HS-27A (cell line): ENCODE measurements around the gene LIFR.

Source experiments
- DNase-seq: peaks from one replicate; pipeline ENCODE4 v3.0.0-alpha.2; 2012; ENCODE audit warnings: low read depth, missing footprints

Gene LIFR

GRCh38 chr5:38463634-38464521, 92.6 kb downstream of the LIFR start:
- DNase-seq = peak; percentile 86

GRCh38 chr5:38462976-38463633, 93.3 kb downstream of the LIFR start:
- no peak for DNase-seq

DNA sequence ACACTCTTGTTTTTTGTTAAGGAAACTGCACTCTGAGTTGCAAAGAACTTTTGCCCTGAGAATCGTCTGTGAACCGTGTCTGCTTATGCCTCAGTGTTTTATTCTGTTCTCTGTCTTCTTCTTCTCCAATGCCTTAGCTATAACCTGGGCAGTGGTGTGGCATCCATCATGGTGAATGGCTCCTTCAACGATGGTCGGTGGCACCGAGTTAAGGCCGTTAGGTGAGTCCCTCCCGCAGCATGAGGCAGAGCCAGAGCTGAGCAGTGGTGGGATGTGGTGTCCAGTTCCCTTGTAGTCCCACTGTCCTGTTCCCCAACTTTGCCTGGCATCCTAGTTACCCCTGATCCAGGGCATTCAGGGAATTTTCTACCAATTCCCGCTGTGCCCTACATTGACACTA, 98.3 kb downstream of the LIFR start:
- no peak for DNase-seq

DNA sequence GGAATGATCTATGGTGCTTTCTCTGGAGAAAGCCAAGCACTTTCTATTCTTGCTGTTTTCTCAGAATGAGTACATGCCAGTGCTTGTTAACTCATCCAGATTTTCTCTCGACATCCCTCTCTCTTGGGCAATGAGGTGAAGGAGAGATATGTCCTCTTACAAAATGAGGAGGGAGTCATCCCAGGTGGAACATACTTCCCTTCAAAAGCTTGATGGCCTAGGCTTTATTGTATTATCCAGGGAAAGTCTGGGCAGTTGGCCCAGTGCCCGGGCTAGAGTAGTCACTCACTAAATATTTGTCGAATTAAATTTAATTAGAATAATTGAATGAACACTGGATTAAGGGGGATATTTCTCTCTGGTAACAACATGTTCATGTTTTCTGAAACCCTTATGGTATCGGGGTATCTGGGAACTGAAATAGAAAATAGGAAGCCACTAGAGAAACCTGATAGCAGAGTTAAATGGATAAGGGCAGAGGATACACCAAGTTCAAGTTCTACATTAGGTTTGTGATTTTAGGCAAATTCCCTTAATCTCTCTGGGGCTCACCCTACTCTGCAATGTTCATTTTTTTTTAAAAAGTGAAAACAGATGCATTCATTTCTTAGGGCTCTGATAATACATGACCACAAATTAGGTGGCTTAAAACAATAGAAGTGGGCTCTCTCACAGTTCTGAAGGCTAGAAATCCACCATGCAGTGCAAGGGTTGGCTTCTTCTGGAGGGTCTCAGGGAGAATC, 99.6 kb downstream of the LIFR start:
- no peak for DNase-seq

DNA sequence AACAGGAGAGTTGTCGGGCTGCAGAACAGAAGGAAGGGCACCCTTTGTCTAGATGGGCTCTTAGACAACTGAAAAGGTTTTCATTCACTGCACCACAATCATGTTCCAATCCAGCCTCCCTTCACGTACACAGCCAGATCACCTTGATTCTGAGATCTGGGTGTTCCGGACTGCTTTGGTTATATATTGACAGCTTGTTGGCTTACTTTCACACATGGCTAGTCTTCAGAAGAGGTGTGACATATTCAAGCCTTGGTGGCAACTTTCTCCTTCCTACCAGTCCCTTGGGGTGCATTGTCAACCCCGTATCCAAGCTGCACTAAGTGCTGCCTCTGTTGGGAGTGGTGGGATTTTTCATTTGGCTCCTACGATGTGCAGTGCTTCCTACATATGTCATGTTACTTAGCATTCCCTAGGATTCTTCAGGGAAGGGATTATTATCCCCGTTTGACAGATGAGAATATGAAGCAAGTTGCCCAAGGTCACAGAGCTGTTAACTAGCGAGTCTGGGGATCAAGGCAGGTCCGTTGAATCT, 100.6 kb downstream of the LIFR start:
- DNase-seq = no peak

DNA sequence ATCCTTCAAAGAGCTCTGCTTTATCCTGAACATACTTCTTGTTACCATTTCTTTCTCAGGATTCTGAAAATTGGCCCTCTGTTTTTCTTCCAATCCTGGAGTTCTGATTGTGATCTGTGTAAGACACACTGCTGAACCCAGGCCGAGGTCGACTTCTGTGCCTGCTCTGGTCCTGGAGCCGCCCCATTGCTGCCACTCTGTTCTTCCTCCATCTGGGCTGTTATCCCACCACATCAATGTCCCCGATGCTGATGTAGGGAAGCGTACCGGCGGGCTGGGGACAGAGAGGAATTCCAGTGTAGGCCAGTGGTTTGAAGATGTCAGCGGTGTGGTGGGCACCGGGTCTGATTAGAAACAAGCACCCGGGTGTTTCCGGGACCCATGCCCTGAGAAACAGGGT, 102.5 kb downstream of the LIFR start:
- DNase-seq = no peak

DNA sequence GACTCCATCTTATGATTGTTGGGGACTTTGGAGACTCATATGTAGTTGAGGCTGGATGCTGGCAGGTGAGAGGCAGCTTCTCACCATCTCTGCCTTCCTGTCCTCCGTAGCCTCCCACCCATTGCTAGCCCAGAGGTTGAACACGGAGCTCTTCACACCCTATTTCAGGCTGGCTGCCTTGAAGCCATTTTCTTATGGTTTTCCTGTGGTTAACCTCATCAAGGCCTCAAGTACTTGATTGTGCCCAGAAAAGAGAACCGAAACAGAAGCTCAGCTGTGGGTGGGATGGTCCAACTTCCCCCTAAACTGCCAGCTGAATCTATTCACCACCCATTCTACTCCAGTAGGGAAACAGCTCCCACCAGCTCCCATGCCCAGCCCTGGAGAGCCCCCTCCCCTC, 102.9 kb downstream of the LIFR start:
- DNase-seq = no peak

DNA sequence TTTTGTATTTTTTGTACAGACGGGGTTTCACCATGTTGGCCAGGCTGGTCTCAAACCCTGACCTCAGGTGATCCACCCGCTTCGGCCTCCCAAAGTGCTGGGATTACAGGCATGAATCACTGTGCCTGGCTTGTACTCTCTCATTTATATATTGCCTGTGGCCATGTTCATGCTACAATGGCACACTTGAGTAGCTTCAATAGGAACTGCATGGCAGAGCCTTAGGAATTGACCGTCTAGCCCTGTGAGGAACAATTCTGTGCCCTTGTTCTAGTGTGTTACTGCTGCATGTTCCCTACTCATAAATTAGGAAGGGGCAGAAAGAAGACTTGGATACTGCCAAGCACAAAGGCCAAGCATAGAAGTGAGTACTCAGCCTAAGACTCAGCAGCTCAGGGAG, 104.2 kb downstream of the LIFR start:
- no peak for DNase-seq

DNA sequence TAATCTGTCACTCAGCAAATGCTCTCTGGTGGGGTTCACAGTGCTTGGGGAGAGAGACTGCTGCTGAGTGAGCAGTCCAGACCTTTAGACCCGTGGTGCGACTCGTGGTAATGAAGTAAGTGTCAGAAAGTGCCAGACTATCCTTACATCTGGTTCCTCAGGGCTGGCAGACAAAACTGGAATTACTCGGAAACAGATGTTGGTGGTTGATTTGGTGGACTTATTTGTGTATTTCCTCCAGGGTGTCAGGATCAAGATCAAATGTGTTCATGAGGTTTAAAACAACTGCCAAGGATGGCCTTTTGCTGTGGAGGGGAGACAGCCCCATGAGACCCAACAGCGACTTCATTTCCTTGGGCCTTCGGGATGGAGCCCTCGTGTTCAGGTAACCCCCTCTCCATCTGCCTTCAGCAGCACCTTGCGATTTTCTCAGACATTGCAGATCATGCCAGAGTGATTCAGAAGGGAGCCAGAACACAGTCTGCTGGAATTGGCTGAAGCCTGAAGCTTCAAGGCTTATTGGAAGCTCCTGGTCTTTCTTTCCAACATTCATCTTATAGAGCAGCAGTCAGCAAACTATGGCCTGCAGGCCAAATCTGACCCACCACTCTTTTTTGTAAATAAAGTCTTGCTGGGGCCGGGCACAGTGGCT, 105.2 kb downstream of the LIFR start:
- no peak for DNase-seq

- no peak for DNase-seq
Measured at GRCh38 chr5:38450627-38451026, 105.8 kb downstream of the LIFR start.

DNA sequence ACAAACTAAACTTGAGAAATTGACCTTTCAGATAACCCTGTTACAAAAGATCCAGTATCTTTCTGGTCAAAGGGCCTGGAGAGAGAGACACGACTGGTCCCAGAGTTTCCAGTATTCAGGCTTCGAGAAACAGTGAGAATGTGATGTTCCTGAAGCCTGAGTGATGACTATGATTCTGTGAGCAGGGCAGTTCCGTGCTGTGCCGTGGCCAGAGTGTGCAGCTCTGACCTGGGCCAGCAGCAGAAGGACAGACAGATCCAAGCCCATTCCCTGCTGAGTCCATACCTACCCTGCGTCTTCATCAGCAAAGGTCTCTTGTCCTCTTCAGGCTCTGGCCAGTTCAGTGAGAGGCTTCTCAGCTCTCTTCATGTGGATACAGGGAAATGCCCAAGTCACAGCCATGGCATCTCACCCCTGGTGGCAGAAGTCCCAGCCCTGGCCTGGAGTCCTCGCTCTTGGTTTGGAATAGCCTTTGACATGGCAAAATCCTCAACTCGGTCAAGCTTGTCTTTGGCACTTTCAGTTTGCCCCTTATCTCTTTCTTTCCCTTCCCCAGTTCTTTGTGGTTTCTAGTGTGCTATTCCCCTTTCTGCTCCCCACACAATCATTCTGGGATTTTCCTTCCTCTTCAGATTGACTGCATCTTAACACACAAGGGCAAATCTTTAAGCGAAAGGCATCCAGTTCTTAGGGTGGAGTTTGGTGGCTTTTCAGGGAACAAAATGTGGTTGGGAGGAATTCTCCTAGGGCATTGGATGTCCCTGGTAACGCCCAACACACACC, 107.7 kb downstream of the LIFR start:
- DNase-seq = no peak

- DNase-seq = no peak
Measured at GRCh38 chr5:38447786-38448185, 108.7 kb downstream of the LIFR start.

GRCh38 chr5:38447056-38447455, 109.4 kb downstream of the LIFR start:
- no peak for DNase-seq

DNA sequence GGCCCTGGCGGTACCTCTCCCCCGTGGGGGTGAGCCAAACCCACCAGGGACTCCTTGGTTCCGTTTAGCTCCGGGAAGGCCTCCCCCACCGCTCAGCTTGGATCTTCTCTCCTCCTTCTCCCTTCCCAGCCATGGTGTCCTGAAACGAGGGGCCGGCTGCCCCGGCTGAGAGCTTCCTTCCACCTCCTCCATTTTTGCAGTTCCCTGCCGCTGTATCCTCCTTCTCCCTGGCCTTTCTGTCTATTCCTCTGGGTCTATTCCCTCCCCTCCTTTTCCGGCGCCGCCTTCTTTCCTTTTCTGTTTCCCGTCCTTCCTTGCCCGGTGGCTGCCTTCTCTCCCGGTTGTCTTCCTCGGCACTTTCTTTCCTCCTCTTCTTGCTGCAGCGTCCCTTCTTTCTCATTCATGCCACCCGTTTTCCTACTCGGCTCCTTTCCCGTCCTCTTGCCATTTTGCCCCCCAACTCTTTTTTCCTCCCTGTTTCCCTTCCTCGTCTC, 110.4 kb downstream of the LIFR start:
- no peak for DNase-seq

- DNase-seq = no peak
Measured at GRCh38 chr5:38445374-38446028, 110.9 kb downstream of the LIFR start.

DNA sequence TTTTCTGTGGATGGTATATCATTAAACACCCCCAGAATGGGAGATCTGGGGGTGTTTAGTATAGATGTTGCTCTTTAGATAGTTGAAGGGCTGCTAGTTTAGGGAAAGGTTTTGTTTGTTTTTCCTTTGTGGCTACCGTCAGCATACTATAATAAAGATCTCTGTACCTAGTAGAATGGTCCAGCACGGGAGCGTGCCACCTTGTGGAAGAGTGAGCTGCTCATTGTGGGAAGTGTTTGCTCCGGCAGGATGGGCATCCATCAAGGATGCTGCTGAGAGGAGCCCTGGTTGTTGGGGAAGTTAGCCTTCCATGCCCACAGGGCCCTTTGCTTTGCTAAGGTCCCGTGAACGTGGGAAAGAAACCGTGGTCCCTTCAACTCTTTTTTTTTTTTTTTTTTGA, 113.1 kb downstream of the LIFR start:
- no peak for DNase-seq

DNA sequence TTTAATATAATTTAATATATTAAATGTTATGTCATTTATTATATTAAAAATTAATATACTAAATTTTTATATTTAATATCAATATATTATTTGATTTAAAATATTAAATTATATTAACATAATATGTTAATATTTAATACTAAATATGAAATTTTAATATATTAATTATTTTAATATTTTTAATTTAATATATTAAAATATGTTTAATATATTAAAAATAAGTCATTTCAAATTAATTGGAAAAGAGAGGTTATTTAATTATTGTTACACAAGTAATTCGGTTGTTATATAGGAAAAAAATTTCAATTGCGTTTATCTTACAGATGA, 114.2 kb downstream of the LIFR start:
- DNase-seq = no peak

GRCh38 chr5:38441453-38442246, 114.8 kb downstream of the LIFR start:
- DNase-seq = no peak

- no peak for DNase-seq
Measured at GRCh38 chr5:38438757-38439156, 117.7 kb downstream of the LIFR start.
